GM21723 (cell line): ENCODE results near the gene CARNS1.
A peak's percentile ranks its signal among the peaks of the same experiment; 100 is the strongest.
"Not testable (repeated sequence)": the region's sequence is repeated elsewhere in the genome, so short reads cannot be mapped to it uniquely, and the experiment has no call there.

Experiments
- ATAC-seq: cut with Tn5 transposase; IDR thresholded peaks from one replicate; pipeline ENCODE4 v1.9.1; 2021; ENCODE audit warnings: mild to moderate bottlenecking, moderate library complexity; ENCODE audit not compliant: unreplicated experiment

The CARNS1 gene

DNA sequence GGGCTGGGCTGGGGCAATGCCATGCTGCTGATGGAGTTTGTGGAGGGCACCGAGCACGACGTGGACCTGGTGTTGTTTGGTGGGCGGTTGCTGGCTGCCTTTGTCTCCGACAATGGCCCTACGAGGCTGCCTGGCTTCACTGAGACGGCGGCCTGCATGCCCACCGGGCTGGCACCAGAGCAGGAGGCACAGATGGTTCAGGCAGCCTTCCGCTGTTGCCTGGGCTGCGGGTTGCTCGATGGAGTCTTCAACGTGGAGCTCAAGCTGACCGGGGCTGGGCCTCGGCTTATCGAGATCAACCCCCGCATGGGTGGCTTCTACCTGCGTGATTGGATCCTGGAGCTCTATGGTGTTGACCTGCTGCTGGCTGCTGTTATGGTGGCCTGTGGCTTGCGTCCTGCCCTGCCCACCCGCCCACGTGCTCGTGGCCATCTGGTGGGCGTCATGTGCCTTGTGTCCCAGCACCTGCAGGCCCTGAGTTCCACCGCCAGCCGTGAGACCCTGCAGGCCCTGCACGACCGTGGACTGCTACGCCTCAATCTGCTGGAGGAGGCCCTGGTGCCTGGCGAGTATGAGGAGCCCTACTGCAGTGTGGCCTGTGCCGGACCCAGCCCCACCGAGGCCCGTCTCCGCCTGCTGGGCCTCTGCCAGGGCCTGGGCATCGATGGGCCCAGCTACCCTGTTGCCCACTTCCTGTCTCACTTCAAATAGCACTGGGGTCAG is 8.6 kb downstream of the CARNS1 start:
- no peak for ATAC-seq

GRCh38 chr11:67427364-67427859 is 11.9 kb downstream of the CARNS1 start:
- not testable (repeated sequence) for ATAC-seq

GRCh38 chr11:67428052-67429001 is 12.8 kb downstream of the CARNS1 start, which contains the start of gene RPS6KB2:
Gene RPS6KB2 (plus strand): TSS chr11:67428494. CDS start chr11:67428546, 52 bp downstream.
- peak; percentile 67 for ATAC-seq

GRCh38 chr11:67429038-67429668 is 13.7 kb downstream of the CARNS1 start:
- ATAC-seq = no peak

DNA sequence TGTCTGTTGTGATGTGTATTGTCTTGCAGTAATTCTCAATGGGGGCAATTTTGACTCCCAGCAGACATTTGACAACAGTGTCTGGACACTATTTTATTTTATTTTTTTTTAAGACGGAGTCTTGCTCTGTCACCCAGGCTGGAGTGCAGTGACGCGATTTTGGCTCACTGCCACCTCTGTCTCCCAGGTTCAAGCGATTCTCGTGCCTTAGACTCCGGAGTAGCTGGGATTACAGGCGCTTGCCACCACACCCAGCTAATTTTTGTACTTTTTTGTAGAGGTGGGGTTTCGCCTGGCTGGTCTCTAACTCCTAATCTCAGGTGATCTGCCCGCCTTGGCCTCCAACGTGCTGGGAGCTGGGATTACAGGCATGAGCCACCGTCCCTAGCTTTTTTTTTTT is 14.2 kb downstream of the CARNS1 start:
- no peak for ATAC-seq

- no peak for ATAC-seq
Measured at GRCh38 chr11:67431346-67432249, 16.1 kb downstream of the CARNS1 start.

DNA sequence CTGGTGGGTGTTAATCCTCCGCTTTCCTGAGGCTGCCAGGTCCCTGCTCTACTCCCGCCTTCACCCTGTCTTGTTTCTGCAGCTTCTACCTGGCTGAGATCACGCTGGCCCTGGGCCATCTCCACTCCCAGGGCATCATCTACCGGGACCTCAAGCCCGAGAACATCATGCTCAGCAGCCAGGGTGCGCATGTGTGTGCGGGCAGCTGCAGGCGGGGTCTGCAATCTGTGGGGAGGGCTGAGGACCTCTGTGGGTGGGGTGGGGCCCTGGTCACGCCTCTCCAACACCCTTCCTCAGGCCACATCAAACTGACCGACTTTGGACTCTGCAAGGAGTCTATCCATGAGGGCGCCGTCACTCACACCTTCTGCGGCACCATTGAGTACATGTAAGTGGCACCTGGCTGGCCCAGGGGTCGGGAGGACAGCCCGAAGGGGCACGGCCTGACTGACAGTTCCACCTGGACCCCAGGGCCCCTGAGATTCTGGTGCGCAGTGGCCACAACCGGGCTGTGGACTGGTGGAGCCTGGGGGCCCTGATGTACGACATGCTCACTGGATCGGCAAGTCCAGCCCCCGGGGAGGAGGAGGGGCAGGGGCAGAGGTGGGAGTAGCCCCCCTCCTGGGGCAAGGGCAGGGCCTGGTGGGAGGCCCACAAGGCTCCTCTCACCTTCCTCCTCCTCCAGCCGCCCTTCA is 17.3 kb downstream of the CARNS1 start:
- ATAC-seq = no peak

- ATAC-seq = no peak
Measured at GRCh38 chr11:67433536-67434394, 18.3 kb downstream of the CARNS1 start.

- no peak for ATAC-seq
Measured at GRCh38 chr11:67434395-67434881, 19.0 kb downstream of the CARNS1 start.

DNA sequence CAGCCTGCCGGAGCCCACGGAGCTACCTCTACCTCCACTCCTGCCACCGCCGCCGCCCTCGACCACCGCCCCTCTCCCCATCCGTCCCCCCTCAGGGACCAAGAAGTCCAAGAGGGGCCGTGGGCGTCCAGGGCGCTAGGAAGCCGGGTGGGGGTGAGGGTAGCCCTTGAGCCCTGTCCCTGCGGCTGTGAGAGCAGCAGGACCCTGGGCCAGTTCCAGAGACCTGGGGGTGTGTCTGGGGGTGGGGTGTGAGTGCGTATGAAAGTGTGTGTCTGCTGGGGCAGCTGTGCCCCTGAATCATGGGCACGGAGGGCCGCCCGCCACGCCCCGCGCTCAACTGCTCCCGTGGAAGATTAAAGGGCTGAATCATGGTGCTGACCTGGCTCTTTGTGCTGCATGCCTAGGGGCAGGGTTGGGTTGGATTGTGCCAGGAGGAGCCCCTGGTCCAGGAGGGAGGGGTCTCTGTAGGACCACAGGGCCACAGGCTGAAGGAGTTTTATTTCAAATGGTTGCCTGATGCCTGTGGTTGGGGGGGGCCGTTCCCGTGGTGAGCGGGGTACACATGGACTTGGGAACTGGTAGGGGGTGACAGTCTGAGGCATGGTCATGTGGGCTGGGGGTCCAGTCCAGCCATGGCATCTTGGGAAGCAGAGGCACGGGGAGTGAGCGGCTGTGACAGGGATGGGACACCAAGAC is 19.7 kb downstream of the CARNS1 start:
- no peak for ATAC-seq

- ATAC-seq = no peak
Measured at GRCh38 chr11:67435727-67436458, 20.4 kb downstream of the CARNS1 start.

DNA sequence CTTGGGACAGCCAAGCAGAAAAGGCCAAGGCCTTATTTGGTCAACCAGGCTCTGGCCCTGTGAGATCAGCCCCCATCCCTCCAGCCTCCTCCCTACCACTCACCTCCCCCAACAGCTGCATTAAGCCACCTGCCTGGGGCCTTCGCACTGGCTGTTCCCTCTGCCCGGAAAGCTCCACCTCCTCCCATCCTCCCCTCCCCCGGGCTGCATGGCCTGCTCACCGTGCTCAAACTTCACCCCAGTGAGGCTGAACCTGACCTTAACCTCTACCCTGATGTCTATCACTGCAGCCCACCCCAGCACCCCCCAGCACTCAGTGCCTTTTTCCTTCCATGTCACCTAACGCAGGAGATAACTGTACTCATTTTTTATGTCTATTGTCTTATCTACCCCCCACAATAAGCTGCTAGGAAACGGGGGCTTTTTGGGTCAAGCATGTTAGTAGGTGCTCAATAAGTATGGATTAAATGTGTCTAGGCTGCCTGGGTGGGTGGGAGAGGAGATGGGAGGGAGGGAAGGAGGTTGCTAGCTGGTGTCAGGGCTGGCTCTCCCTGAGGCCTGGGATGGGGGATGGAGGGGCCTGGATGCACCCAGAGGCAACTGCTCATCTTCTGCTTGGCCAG is 21.1 kb downstream of the CARNS1 start:
- peak; percentile 33 for ATAC-seq

DNA sequence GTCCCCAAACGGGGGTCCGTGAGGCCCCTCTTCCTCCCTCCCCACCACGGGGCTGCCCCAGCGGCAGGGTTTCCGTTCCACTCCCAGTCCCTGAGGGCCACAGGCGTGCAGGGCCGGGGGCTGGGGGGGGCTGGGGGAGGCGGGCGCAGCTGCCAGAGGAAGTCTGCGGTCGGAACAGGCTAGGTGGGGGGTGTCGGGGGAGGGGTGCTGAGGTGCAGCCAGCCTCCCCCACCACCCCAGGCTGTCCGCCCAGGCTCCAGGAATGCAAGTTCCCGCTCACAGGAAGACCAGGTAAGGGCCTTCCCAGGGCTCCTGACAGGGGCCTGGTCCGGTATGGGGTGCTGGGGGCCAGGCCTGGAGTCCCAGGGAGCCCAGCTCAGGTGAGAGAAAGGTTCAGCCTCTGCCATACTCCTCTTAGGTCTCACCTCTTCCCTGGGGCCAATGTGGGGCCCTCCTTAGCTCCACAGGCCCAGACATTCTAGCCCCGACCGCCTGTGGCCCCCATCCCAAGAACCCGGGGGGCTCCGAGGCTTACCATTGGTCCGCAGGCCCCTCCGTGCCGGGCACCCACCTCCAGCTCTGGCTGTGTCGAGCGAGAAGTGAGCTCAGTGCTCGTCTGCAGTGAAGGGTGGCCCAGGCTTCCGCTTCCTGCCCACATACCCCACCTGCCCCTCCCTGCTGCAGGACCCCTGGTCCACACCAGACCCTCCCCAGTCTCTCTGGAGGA is 21.8 kb downstream of the CARNS1 start, which contains the start of gene PTPRCAP:
Gene PTPRCAP (minus strand): TSS at position 601 of the 727 bp plus-strand sequence. CDS start 63 bp downstream, at position 538.
- ATAC-seq = no peak

GRCh38 chr11:67437809-67438157 is 22.3 kb downstream of the CARNS1 start:
- no peak for ATAC-seq

DNA sequence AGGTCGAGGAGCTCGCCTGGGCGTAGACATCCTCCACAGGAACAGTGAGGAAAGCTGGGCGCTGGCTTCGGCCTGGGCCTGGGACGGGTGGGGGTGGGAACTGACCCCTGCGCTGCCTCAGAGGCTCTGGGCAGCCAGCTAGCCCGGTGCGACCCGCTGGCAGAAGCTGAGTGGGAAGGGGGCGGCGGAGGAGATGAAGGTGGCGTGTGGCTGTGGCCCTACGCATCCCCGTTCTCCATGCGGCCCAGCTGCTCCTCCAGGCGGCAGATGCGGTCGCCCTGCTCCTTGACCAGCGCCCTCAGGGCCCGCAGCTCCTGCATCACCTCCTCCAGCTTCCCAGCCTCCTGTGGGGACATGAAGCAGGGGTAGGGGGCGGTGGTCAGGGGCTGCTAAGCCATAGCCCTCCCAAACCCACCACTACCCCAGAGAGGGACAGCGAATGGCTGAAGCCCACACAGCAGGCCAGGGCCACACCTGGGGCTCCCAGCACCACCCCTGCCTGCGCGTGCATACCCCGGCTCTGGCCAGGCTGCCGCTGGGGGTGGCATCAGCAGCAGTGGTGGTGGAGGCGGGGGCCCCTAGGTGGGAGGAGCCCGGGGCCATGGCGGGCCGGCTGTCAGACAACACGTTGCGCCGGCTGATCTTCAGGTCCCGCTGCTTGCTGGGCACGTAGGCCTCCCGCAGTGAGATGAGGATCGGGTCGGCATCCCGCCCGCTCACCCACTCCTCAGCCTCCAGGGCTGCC is 22.9 kb downstream of the CARNS1 start:
- ATAC-seq = no peak
